H1 (cell line): Measurements from ENCODE around the gene STAC. TPM values are rescaled to one million over a fixed set of nuclear protein-coding genes. Genes with fewer than 3 reads are reported as not detected.

Experiments used
- CTCF ChIA-PET: fragments of 300-600 bp; sonication (Branson Sonifier 250); formaldehyde crosslinking; loops from one replicate; lab custom pipeline; 2021; ENCODE audit not compliant: partially characterized antibody; lab: Charles Lee
- POLR2A ChIA-PET: fragments of 300-600 bp; sonication (Branson Sonifier 250); formaldehyde crosslinking; loops from one replicate; lab custom pipeline; 2021; ENCODE audit warnings: inconsistent platforms; ENCODE audit not compliant: partially characterized antibody; lab: Charles Lee
- DNase-seq, 2 experiments: peaks; one replicate each; pipeline versions ENCODE4 v3.0.0 to v3.0.0-alpha.2; 2010 to 2022; ENCODE audit warnings: low spot score in 2 of 2, low read depth in 1 of 2, mixed read lengths in 1 of 2
- FAIRE-seq: peaks from 2 replicates; lab custom pipeline; 2011; peaks lifted over from hg19 to GRCh38; lab: Jason Lieb, UNC
- H2AFZ ChIP-seq: 2 replicates; pipeline ENCODE4 v1.8.1; 2012; ENCODE audit warnings: low read length, inconsistent platforms
- H2AK5ac ChIP-seq: 2 replicates; pipeline ENCODE4 v1.6.1; 2013; ENCODE audit warnings: low read depth, low read length
- H2BK120ac ChIP-seq: replicated peaks from 2 replicates; pipeline ENCODE3; 2013; ENCODE audit warnings: low read depth, low read length, inconsistent platforms
- H2BK12ac ChIP-seq: 2 replicates; pipeline ENCODE4 v1.6.1; 2013; ENCODE audit warnings: low read depth, low read length
- H2BK15ac ChIP-seq: 2 replicates; pipeline ENCODE4 v1.6.1; 2013; ENCODE audit warnings: low read length
- H2BK20ac ChIP-seq: 2 replicates; pipeline ENCODE4 v1.6.1; 2013; ENCODE audit warnings: low read length
- H2BK5ac ChIP-seq: 2 replicates; pipeline ENCODE4 v1.6.1; 2013; ENCODE audit warnings: low read depth, low read length
- H3K14ac ChIP-seq: 2 replicates; pipeline ENCODE4 v1.6.1; 2013; ENCODE audit warnings: inconsistent platforms; ENCODE audit not compliant: insufficient read length
- H3K18ac ChIP-seq: 2 replicates; pipeline ENCODE4 v1.6.1; 2013; ENCODE audit warnings: low read length; ENCODE audit errors: extremely low read depth
- H3K23ac ChIP-seq: 2 replicates; pipeline ENCODE4 v1.6.1; 2013; ENCODE audit warnings: inconsistent platforms; ENCODE audit not compliant: insufficient read length
- H3K23me2 ChIP-seq: 2 replicates; pipeline ENCODE4 v1.6.1; 2013; ENCODE audit warnings: low read depth, low read length
- H3K27ac ChIP-seq: 2 replicates; pipeline ENCODE4 v1.6.1; 2011; ENCODE audit warnings: low read depth, low read length, inconsistent platforms
- H3K27me3 ChIP-seq, 4 experiments: replicated peaks in 1 of 4; 1 replicate in 1 of 4; 2 replicates in 3 of 4; pipeline versions ENCODE4 v1.6.1 to v1.8.1; 2011 to 2013; ENCODE audit warnings: low read length in 3 of 4, mild to moderate bottlenecking in 3 of 4, inconsistent platforms in 2 of 4, mixed read lengths in 2 of 4, moderate library complexity in 1 of 4; ENCODE audit not compliant: control insufficient read depth in 3 of 4, insufficient read depth in 3 of 4; ENCODE audit errors: extremely low read depth in 1 of 4
- H3K36me3 ChIP-seq, 4 experiments: 2 replicates each; pipeline versions ENCODE4 v1.6.1 to v1.8.1; 2011 to 2013; ENCODE audit warnings: mild to moderate bottlenecking in 4 of 4, low read length in 3 of 4, moderate library complexity in 2 of 4, control low read depth in 1 of 4, inconsistent platforms in 1 of 4; ENCODE audit not compliant: insufficient read depth in 4 of 4, control insufficient read depth in 2 of 4
- H3K4ac ChIP-seq: replicated peaks from 2 replicates; pipeline ENCODE3; 2013; ENCODE audit warnings: low read length, low read depth, mixed read lengths, inconsistent platforms; ENCODE audit not compliant: insufficient read length
- H3K4me1 ChIP-seq, 4 experiments: replicated peaks in 1 of 4; 1 replicate in 1 of 4; 2 replicates in 3 of 4; pipeline versions ENCODE4 v1.6.1 to v1.8.1; 2011 to 2013; ENCODE audit warnings: low read length in 3 of 4, inconsistent platforms in 2 of 4, mixed read lengths in 1 of 4; ENCODE audit not compliant: insufficient read depth in 4 of 4, control insufficient read depth in 3 of 4
- H3K4me2 ChIP-seq, 2 experiments: 2 replicates each; pipeline versions ENCODE4 v1.6.1 to v1.8.1; 2011 to 2013; ENCODE audit warnings: low read depth in 2 of 2, low read length in 2 of 2, control low read depth in 1 of 2, inconsistent platforms in 1 of 2, mild to moderate bottlenecking in 1 of 2; ENCODE audit not compliant: insufficient read depth in 1 of 2
- H3K4me3 ChIP-seq, 4 experiments: fragments of 200-600, 300-600 bp in 1 of 4; sonication (generic), shearing (Covaris generic), sonication (Bioruptor Twin) in 1 of 4; 2 replicates each; pipeline versions ENCODE4 v1.5.1 to v1.8.1; 2011 to 2016; ENCODE audit warnings: low read length in 4 of 4, low read depth in 3 of 4, control low read depth in 2 of 4, inconsistent platforms in 2 of 4, mild to moderate bottlenecking in 2 of 4, mixed read lengths in 1 of 4, moderate library complexity in 1 of 4; ENCODE audit not compliant: insufficient read depth in 2 of 4; ENCODE audit errors: extremely low read depth in 1 of 4
- H3K56ac ChIP-seq: replicated peaks from 2 replicates; pipeline ENCODE3; 2013; ENCODE audit warnings: low read depth, mild to moderate bottlenecking, mixed read lengths, low read length, inconsistent platforms; ENCODE audit not compliant: insufficient read length
- H3K79me1 ChIP-seq: 2 replicates; pipeline ENCODE4 v1.6.1; 2013; ENCODE audit warnings: low read depth, low read length, control low read depth
- H3K79me2 ChIP-seq, 2 experiments: 2 replicates each; pipeline versions ENCODE4 v1.6.1 to v1.8.1; 2012 to 2013; ENCODE audit warnings: low read length in 2 of 2, mild to moderate bottlenecking in 2 of 2, inconsistent platforms in 1 of 2; ENCODE audit not compliant: insufficient read depth in 2 of 2, control insufficient read depth in 1 of 2
- H3K9ac ChIP-seq, 4 experiments: replicated peaks in 1 of 4; 1 replicate in 1 of 4; 2 replicates in 3 of 4; pipeline versions ENCODE4 v1.6.1 to v1.8.1; 2011 to 2013; ENCODE audit warnings: low read depth in 3 of 4, low read length in 3 of 4, control low read depth in 2 of 4, mild to moderate bottlenecking in 2 of 4, moderate library complexity in 2 of 4, inconsistent platforms in 1 of 4; ENCODE audit errors: extremely low read depth in 1 of 4
- H3K9me3 ChIP-seq, 2 experiments: 2 replicates each; pipeline versions ENCODE4 v1.6.1 to v1.8.1; 2012 to 2013; ENCODE audit warnings: mild to moderate bottlenecking in 2 of 2, moderate library complexity in 2 of 2, control low read depth in 1 of 2, inconsistent platforms in 1 of 2, low read depth in 1 of 2, low read length in 1 of 2, mixed read lengths in 1 of 2; ENCODE audit not compliant: insufficient read depth in 2 of 2
- H4K20me1 ChIP-seq, 2 experiments: replicated peaks in 1 of 2; 2 replicates each; pipeline versions ENCODE3 to v1.8.1; 2011 to 2013; ENCODE audit warnings: inconsistent platforms in 2 of 2, low read length in 2 of 2, mild to moderate bottlenecking in 1 of 2; ENCODE audit not compliant: insufficient read depth in 2 of 2, control insufficient read depth in 1 of 2
- H4K5ac ChIP-seq: 2 replicates; pipeline ENCODE4 v1.6.1; 2013; ENCODE audit warnings: low read length, low read depth, mixed read lengths, inconsistent platforms; ENCODE audit not compliant: insufficient read length
- H4K8ac ChIP-seq: 2 replicates; pipeline ENCODE4 v1.8.0; 2013; ENCODE audit warnings: mild to moderate bottlenecking, moderate library complexity, low read length, inconsistent platforms; ENCODE audit not compliant: insufficient read depth; ENCODE audit errors: extremely low read depth
- H4K91ac ChIP-seq: replicated peaks from 2 replicates; pipeline ENCODE3; 2013; ENCODE audit warnings: low read length, mixed read lengths, inconsistent platforms; ENCODE audit not compliant: insufficient read length
- ATF2 ChIP-seq: IDR thresholded peaks from 2 replicates; pipeline ENCODE4 v1.6.1; 2012; ENCODE audit warnings: low read length, inconsistent platforms
- CBX8 ChIP-seq: fragments of 300-800, 300-1000 bp; sonication (generic); IDR thresholded peaks from 2 replicates; pipeline ENCODE4 v1.7.1; 2016; ENCODE audit warnings: low read depth, low read length, borderline replicate concordance
- EGR1 ChIP-seq: IDR thresholded peaks from 2 replicates; pipeline ENCODE4 v1.6.1; 2011; ENCODE audit warnings: low read depth, low read length, borderline replicate concordance
- FOSL1 ChIP-seq: IDR thresholded peaks from 2 replicates; pipeline ENCODE4 v1.6.1; 2011; ENCODE audit warnings: mild to moderate bottlenecking, low read depth, low read length, moderate library complexity; ENCODE audit not compliant: insufficient read depth
- JUND ChIP-seq: IDR thresholded peaks from 2 replicates; pipeline ENCODE4 v1.6.1; 2011; ENCODE audit warnings: mild to moderate bottlenecking, improper control_type of control experiment, low read length
- NRF1 ChIP-seq: IDR thresholded peaks from 2 replicates; pipeline ENCODE4 v1.6.1; 2011; ENCODE audit warnings: mild to moderate bottlenecking, low read depth, low read length, improper control_type of control experiment
- RFX5 ChIP-seq: IDR thresholded peaks from 2 replicates; pipeline ENCODE4 v1.6.1; 2011; ENCODE audit warnings: low read depth, low read length, improper control_type of control experiment, borderline replicate concordance
- RXRA ChIP-seq: IDR thresholded peaks from 2 replicates; pipeline ENCODE4 v1.6.1; 2011; ENCODE audit warnings: low read depth, mild to moderate bottlenecking, low read length, moderate library complexity; ENCODE audit not compliant: insufficient read depth
- SAP30 ChIP-seq: fragments of 300-600 bp; sonication (generic); IDR thresholded peaks from 2 replicates; pipeline ENCODE4 v1.7.1; 2012; ENCODE audit warnings: low read length, moderate library complexity, mild to moderate bottlenecking, inconsistent platforms; ENCODE audit not compliant: insufficient read depth, insufficient replicate concordance
- SP2 ChIP-seq: IDR thresholded peaks from 2 replicates; pipeline ENCODE4 v1.6.1; 2012; ENCODE audit warnings: mild to moderate bottlenecking, low read length, inconsistent platforms
- SP4 ChIP-seq: IDR thresholded peaks from 2 replicates; pipeline ENCODE4 v1.6.1; 2012; ENCODE audit warnings: low read length, inconsistent platforms
- WGBS, 2 experiments: shearing (Covaris generic) in 1 of 2; methylation state at CpG; one replicate each; pipeline versions ENCODE4 v1.1.6 to v1.1.7; 2013 to 2015; ENCODE audit warnings: low lambda C conversion rate in 2 of 2, mixed read lengths in 2 of 2, inconsistent platforms in 1 of 2, low coverage in 1 of 2, missing lambda C conversion rate in 1 of 2; ENCODE audit not compliant: insufficient replicate concordance in 2 of 2, insufficient coverage in 1 of 2, insufficient read length in 1 of 2; ENCODE audit errors: extremely low coverage in 1 of 2, missing lambda C conversion rate in 1 of 2; 5-methylcytosine and 5-hydroxymethylcytosine counted together
- polyA plus RNA-seq, 7 experiments: library from polyadenylated mRNA; depleted of rRNA in 3 of 7; stranded (reverse) in 5 of 7; unstranded in 2 of 7; fragments of >200 nt in 5 of 7; fragments of 200-250 nt in 2 of 7; gene quantifications; 1 replicate in 5 of 7; 2 replicates in 1 of 7; 4 replicates in 1 of 7; pipeline versions ENCODE4 v1.2.1 to v1.2.3, GENCODE V29; 2011 to 2013; ENCODE audit warnings: missing spikeins in 2 of 7, mixed read lengths in 2 of 7
- total RNA-seq: library from RNA; stranded (reverse); fragmentation: NEBNext Ultra II Directional; extraction: Animal tissue kit (Norgen Biotek cat#: 25700); gene quantifications from 2 replicates; pipeline ENCODE4 v1.2.1, GENCODE V29; 2021

Gene STAC
- total and polyA plus RNA-seq, 2 of the 8 experiments (the other 6 are each of a cell fraction or from before 2014, with no cell fraction given) = 8.0 to 18.1 TPM

- Histone ChIP-seq H3K4me3 (no peak overlapping the region), H3K27me3 (no peaks in the 10 kb centered on the region), H3K27ac (no peak overlapping the region), H3K4me1 (peaks cover 0 to 2% (median 0%) of the 10 kb centered on the region in 4 experiments; a peak in 1 of 7 replicates), H3K23ac (no peak overlapping the region), H2BK15ac (no peak overlapping the region), H2BK12ac (no peak overlapping the region), H2BK20ac (no peak overlapping the region), H3K18ac (no peak overlapping the region), H3K9me3 (no peaks in the 10 kb centered on the region), H3K4me2 (no peak overlapping the region), H2AK5ac (no peak overlapping the region), H3K23me2 (no peaks in the 10 kb centered on the region), H4K5ac (no peak overlapping the region), H3K4ac (no peak overlapping the region), H3K79me2 (no peaks in the 10 kb centered on the region), H4K8ac (no peak overlapping the region), H3K56ac (no peak overlapping the region), H3K9ac (no peak overlapping the region), H4K20me1 (no peaks in the 10 kb centered on the region), H2BK5ac (no peak overlapping the region), H4K91ac (no peak overlapping the region), H2AFZ (no peak overlapping the region), H2BK120ac (no peak overlapping the region), H3K79me1 (no peaks in the 10 kb centered on the region), H3K36me3 (peaks cover 0 to 5% (median 0%) of the 10 kb centered on the region in 4 experiments; a peak in 2 of 8 replicates), H3K14ac (no peak overlapping the region)
- FAIRE-seq (no peak), DNase-seq (no peak)
- whole genome bisulfite sequencing, 2 experiments = 95% methylated on average over 4 of the region's 8 CpGs; no CpG with 5 or more reads in 1 of the 2 experiments
- ChIA-PET CTCF (interaction anchor here (0.9 to 1.3 kb wide), 2 partner anchors 8 to 520 kb away, joined by 3 read pairs; no protein-coding TSS in a partner anchor), POLR2A (no interaction called here)
- TF ChIP-seq CBX8 = no peak
- no peak for TF ChIP-seq JUND
- no peak for TF ChIP-seq ATF2
- TF ChIP-seq EGR1 = no peak
- no peak for TF ChIP-seq RXRA
- no peak for TF ChIP-seq RFX5
- no peak for TF ChIP-seq SP2
- TF ChIP-seq NRF1 = no peak
- TF ChIP-seq SAP30 = no peak
- no peak for TF ChIP-seq FOSL1
- TF ChIP-seq SP4 = no peak
Observed at GRCh38 chr3:36486009-36486795, 105.9 kb downstream of the STAC start.
